ENCODE data around the gene RBBP8. TPM values are rescaled to one million over a fixed set of nuclear protein-coding genes. Genes with fewer than 3 reads are reported as not detected.

The RBBP8 gene
- 58.3 and 104 TPM in 2 replicates for total RNA-seq

DNA sequence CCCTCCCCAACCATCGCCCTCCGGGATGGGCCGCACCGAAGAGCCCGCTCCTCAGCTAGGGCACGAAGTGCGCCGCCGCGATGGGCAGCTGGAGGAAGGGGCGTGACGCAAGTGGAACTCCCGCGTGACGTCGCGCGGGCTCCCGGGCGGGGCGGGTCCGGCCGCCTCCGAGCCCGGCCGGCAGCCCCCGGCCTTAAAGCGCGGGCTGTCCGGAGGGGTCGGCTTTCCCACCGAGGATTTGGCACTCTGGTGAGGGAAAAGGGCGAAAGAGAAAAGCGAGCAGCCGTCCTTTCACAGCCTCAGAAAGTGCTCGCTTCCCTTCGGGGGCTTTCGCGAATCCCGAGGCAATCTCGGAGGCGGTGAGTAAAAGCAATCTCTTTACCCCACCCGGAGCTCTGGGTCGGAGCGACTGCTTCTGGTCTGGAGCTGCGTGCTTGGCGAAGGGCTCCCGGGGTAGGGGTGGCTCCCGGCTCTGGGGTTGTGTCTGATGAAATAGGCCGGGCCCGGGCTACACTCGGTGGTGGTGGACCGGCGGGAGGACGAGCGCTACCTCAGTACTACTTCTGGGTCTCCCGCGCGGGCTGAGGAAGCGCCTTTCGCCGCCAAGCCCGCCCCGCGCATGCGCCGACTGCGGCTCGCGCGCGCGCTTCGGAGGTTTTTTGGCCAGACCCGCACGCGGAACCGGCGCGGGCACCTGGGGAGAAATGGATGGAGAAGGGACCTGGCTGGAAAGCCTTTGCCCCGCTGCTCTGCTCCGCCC lies at the start of gene RBBP8:
TSS of gene RBBP8 (plus strand) at position 123 of the 760 bp plus-strand sequence. CDS start 3,524 bp downstream, outside the sequence.

Other genes starting within 250 kb of the RBBP8 start
- 0.21 and 1.7 TPM in 2 replicates for gene CABLES1, start 202.2 kb downstream of the RBBP8 start, total RNA-seq

Data from tracheal epithelial cell (primary cell).